ACC112 (cell line): ENCODE data around the gene LCN2.

Experiments
- H2AFZ ChIP-seq: fragments of 200-600 bp; sonication (generic); one replicate; pipeline ENCODE4 v1.6.0; 2017; ENCODE audit warnings: antibody characterized with exemption, low read length; ENCODE audit not compliant: unreplicated experiment
- H3K27ac ChIP-seq: fragments of 200-600 bp; sonication (generic); 2 replicates; pipeline ENCODE4 v1.5.1; 2014; ENCODE audit warnings: low read depth, mild to moderate bottlenecking, antibody characterized with exemption, low read length, moderate library complexity
- H3K27me3 ChIP-seq: fragments of 200-600 bp; sonication (generic); 2 replicates; pipeline ENCODE4 v1.6.1; 2014; ENCODE audit warnings: mild to moderate bottlenecking, antibody characterized with exemption, low read length, moderate library complexity, mixed read lengths; ENCODE audit not compliant: insufficient read depth
- H3K36me3 ChIP-seq: fragments of 200-600 bp; sonication (generic); 2 replicates; pipeline ENCODE4 v1.6.1; 2016; ENCODE audit warnings: mild to moderate bottlenecking, antibody characterized with exemption, low read length, moderate library complexity, mixed read lengths; ENCODE audit not compliant: insufficient read depth
- H3K4me1 ChIP-seq: fragments of 200-600 bp; sonication (generic); one replicate; pipeline ENCODE4 v1.6.1; 2016; ENCODE audit warnings: low read length, mixed read lengths; ENCODE audit not compliant: insufficient read depth, unreplicated experiment, control insufficient read depth
- H3K4me3 ChIP-seq: fragments of 200-600 bp; sonication (generic); 2 replicates; pipeline ENCODE4 v1.5.1; 2014; ENCODE audit warnings: mild to moderate bottlenecking, low read depth, low read length
- H3K79me2 ChIP-seq: fragments of 200-600 bp; sonication (generic); one replicate; pipeline ENCODE4 v1.6.0; 2016; ENCODE audit warnings: low read length; ENCODE audit not compliant: control insufficient read depth, unreplicated experiment, insufficient read depth

The LCN2 gene

DNA sequence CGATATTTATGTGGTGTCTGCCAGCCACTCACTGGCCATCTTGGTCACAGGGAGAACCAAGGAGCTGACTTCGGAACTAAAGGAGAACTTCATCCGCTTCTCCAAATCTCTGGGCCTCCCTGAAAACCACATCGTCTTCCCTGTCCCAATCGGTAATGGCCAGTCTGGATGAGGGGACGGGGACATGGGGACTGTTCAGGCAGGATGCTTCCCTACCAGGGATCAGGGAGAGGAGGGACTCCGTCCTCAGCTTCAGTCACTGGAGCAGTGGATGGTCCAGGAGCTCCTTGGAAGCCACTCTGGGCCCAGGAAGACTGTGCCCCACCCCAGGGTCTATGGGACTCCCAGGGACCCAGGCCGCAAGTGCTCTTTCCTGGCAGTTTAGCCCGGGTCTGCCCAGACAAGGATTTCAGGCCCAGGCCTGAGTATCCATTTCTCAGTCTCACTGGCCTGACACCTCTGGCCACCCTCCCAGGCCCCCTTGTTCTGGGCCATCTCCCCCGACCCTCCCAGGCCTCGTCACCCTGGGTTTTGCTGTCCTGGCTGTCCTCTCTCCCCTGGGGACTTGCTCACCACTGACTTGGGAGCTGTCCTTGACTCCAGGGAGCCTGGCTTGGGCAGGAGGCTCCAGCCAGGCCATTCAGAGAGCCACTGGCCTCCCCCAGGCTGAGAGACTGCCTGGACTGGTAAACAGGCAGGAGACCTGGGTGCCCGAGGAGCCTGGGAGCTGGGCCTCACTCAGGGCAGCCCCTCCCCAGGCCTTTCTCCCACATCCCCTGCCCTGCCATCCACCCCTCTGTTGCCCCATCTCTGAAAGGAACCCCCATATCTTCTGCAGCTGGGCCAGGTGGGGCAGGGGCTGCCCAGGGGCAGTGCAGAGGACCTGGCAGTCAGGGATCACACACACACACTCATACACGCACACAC lies 3.1 kb downstream of the LCN2 start:
- Histone ChIP-seq H3K27me3 (no peaks in the 10 kb centered on the region), H3K27ac (no peak overlapping the region), H3K4me1 (no peaks in the 10 kb centered on the region), H3K4me3 (no peak overlapping the region), H3K79me2 (no peaks in the 10 kb centered on the region), H3K36me3 (no peaks in the 10 kb centered on the region), H2AFZ (no peak overlapping the region)

DNA sequence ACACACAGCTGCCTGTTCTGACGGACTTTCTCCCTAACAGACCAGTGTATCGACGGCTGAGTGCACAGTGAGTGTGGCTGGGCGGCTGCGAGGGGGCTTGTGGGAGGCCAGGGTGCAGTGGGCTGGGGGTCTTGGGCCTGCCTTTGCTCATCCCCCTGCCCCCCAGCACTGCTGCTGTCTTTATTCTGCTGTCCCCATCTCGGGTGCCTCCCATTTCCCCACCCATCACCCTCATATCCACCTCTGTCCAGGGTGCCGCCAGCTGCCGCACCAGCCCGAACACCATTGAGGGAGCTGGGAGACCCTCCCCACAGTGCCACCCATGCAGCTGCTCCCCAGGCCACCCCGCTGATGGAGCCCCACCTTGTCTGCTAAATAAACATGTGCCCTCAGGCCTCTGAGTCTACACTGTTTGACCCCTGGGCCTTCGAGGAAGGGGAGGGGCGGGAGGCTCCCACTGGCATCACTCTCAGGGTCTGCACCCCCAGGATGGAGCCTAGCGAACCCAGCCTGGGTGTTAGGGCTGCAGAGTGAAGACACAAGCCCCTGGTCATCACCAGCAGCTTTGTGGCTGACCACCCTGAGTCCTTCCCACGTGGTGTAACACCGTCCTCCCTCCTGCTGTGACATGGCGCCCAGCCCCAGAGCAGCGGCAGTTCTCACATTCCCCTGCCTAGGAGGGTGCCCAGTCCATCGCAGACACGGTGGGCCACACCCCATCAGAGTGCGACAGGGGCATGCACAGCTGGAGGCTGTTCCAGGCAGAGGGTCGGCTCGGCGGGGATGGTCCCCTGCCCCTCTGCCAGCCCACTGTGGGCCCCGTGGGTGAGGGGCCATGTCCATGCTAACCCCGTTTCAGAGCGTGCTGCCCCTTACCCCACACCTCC lies 4.0 kb downstream of the LCN2 start:
- Histone ChIP-seq H3K27ac (no peak overlapping the region), H3K4me3 (no peak overlapping the region)

DNA sequence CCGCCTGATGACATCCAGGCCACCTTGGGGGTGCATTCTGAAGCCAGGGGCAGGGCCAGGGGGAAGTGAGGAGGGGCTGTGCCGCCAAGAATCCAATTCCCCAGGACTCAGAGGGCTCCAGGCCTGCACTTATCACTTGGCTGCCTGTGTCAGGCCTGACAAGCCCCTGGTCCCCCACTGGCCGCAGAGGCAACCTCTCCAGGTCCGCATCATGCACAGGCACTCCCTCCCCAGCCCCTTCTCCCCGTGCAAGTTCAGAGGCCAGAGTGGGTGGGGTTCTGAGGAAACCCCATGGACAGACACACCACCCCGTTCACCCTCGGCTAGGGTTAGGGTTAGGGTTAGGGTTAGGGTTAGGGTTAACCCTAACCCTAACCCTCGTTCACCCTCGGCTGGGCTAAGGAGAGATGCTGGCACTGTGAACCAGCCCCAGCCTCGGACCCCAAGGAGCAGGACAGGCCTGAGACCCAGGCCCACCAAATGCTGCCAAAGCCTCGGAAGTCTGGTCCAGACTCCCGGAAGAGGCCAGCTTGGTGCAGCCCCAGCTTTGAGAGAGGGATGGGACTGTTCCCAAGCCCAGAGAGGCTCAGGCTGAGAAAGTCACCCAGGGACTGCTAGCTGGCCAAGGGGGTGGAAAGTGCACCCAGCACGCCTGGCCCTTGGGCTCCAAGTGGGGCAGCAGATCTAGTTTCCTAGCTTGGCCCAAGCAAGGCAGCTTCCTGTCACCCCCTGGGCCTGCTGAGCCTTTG lies 4.9 kb downstream of the LCN2 start:
- Histone ChIP-seq H3K4me1 (no peaks in the 10 kb centered on the region), H2AFZ (no peak overlapping the region), H3K27me3 (no peaks in the 10 kb centered on the region), H3K79me2 (no peaks in the 10 kb centered on the region), H3K36me3 (no peaks in the 10 kb centered on the region), H3K4me3 (no peak overlapping the region), H3K27ac (no peak overlapping the region)

More for the DNA sequence above, 4.0 kb downstream of the LCN2 start:
- no peak overlapping the region for H2AFZ ChIP-seq
- no peaks in the 10 kb centered on the region for H3K36me3 ChIP-seq
- no peaks in the 10 kb centered on the region for H3K27me3 ChIP-seq
- no peaks in the 10 kb centered on the region for H3K79me2 ChIP-seq
- no peaks in the 10 kb centered on the region for H3K4me1 ChIP-seq

DNA sequence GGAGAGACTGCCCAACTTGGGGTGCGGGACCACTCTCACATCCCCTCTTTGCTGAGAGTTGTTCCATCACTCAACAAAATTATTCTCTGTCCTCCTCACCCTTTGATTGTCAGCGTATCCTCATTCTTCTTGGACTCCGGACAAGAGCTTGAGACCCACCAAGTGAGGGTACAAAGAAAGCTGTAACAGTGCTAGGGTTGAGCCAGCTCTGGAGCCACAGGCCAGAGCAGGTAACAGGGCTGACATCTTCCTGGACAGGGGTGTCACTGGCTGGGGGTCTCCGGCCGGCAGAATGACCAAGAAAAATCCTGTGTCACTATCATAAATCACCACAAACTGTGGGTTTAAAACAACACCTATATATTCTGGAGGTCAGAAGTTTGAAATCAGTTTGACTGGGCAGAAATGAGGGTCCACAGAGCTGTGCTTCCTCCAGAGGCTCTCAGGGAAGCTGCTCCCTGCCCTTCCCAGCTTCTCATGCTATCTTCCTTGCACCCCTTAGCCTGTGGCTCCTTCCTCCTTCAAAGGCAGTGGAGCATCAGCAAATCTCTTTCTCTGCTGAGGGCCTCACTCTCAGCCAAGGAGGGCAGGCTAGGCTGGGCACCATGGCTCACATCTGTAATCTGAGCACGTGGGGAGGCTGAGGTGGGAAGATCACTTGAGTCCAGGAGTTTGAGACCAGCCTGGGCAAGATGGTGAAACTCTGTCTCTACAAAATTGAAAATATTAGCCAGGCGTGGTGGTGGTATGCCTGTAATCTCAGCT lies 6.7 kb downstream of the LCN2 start:
- no peak overlapping the region for H2AFZ ChIP-seq
- H3K79me2 ChIP-seq: no peaks in the 10 kb centered on the region
- H3K4me3 ChIP-seq: no peak overlapping the region
- H3K4me1 ChIP-seq: peaks cover 2% of the 10 kb centered on the region
- H3K36me3 ChIP-seq: no peaks in the 10 kb centered on the region
- no peaks in the 10 kb centered on the region for H3K27me3 ChIP-seq
- no peak overlapping the region for H3K27ac ChIP-seq

DNA sequence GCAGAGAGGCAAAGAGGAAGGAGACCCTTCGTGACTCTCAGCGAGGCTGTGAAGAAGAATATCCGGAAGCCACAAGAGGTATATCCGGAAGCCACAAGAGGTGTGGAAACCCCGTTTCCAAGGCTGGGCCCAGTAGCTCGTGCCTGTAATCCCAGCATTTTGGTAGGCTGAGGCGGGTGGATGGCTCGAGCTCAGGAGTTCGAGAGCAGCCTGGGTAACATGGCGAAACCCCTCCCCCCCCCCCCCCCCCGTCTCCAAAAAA lies 10.2 kb downstream of the LCN2 start:
- Histone ChIP-seq H3K4me3 (peak overlapping the region; percentile 75), H3K36me3 (peaks cover 4% of the 10 kb centered on the region; the same call in 1 of the 2 replicates), H3K79me2 (no peaks in the 10 kb centered on the region), H3K4me1 (peaks cover 25% of the 10 kb centered on the region), H2AFZ (no peak overlapping the region), H3K27me3 (no peaks in the 10 kb centered on the region), H3K27ac (no peak overlapping the region)

DNA sequence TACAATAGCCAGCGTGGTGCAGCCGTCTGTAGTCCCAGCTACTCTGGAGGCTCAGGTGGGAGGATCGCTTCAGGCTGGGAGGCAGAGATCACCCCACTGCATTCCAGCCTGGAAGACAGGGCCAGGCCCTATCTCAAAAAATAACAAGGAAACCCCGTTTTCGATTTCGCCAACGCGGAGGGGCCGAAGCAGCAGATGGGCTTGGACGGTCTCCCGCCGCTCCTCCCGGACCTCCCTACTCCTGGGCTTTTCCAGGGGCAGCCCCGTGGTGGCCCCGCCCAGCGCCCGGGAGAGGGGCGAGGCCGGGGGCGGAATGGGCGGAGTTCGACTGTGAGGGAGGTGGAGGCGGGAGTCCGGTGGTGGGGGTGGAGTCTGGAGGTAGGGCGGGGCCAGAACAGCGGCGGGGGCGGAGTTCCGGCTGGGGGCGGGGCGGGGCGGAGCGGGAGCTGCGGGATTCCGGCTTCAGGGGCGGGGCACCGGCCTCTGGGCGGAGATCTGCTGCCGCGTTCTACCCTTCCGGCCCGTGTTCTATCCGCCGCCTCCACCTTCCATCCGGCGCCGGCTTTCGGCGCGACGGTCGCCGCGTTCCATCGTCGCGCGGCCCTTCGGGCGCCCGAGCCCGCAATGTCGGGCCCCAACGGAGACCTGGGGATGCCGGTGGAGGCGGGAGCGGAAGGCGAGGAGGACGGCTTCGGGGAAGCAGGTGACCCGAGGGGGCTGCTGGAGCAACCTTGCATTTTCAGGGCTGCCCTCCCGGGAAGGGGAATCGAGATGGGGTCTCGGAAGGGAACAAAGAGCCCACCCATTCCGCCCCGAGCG lies 10.7 kb downstream of the LCN2 start, which contains the start of gene BBLN:
BBLN (plus strand) TSS at position 482 of the 819 bp plus-strand sequence; CDS start at position 625, 143 bp downstream.
- H3K36me3 ChIP-seq: peaks cover 4% of the 10 kb centered on the region; the same call in 1 of the 2 replicates
- no peaks in the 10 kb centered on the region for H3K79me2 ChIP-seq
- H3K4me3 ChIP-seq: peak within 1 kb of the TSS; percentile 98
- H3K4me1 ChIP-seq: peaks cover 27% of the 10 kb centered on the region
- no peak within 1 kb of the TSS for H3K27ac ChIP-seq
- no peaks in the 10 kb centered on the region for H3K27me3 ChIP-seq
- peak within 1 kb of the TSS; percentile 98 for H2AFZ ChIP-seq

DNA sequence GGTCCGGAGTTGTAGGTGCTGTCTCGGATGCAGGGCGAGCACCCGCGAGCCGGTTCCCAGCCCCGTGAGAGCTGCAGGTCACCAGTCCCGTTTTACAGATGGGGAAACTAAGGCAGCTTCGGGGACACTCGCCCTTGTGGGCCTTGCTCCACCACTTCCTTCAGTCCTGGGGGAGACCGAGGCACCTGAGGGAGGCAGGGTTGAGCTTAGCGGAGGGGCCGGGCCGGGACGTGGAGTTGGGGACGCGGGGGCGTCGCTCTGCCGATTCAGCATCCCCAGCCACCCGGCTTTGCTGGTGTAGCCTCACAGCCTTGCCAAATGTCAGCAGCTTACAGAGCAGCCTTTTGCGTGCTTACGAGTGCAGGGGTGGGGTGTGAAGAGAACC lies 11.3 kb downstream of the LCN2 start:
- Histone ChIP-seq H3K79me2 (no peaks in the 10 kb centered on the region), H3K4me3 (peak overlapping the region; percentile 98), H3K27ac (no peak overlapping the region)

DNA sequence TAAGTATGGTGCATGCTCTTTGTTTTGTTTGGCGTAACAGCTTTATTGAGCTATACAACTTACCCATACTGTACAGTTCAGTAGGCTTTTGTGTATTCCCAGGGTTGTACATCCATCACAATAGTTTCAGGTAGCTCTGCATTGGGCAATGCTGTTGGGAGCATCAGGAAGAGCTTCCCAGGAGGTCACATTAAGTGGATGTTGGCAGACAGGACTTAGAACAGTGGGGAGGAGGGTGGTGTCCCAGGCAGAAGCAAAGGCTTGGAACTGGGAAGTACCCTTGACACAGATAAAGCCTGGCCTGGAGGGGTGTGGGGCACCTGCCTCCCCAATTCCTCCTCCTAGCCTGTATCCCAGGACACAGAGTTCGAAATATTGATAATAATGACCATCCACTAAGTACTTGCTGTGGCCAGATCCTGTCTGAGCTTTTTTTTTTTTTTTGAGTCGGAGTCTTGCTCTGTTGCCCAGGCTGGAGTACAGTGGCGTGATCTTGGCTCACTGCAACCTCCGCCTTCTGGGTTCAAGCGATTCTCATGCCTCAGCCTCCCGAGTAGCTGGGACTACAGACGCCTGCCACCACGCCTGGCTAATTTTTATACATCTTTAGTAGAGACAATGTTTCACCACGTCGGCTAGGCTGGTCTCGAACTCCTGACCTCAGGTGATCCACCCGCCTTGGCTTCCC lies 12.1 kb downstream of the LCN2 start:
- Histone ChIP-seq H3K79me2 (no peaks in the 10 kb centered on the region), H2AFZ (no peak overlapping the region), H3K4me1 (peaks cover 27% of the 10 kb centered on the region), H3K4me3 (peak overlapping the region; percentile 98), H3K36me3 (peaks cover 4% of the 10 kb centered on the region; the same call in 1 of the 2 replicates), H3K27ac (no peak overlapping the region), H3K27me3 (no peaks in the 10 kb centered on the region)

More for the DNA sequence above, 11.3 kb downstream of the LCN2 start:
- Histone ChIP-seq H3K36me3 (peaks cover 4% of the 10 kb centered on the region; the same call in 1 of the 2 replicates), H3K4me1 (peaks cover 27% of the 10 kb centered on the region), H2AFZ (peak overlapping the region; percentile 98), H3K27me3 (no peaks in the 10 kb centered on the region)
